Stimulated activated CD4-positive, alpha-beta T cell treated with anti-CD3 and anti-CD28 coated beads, Interleukin-4, amount 100 ng/mL, for 4 hours (primary cell): Measurements from ENCODE around the gene FAM236A.
"Not testable (repeated sequence)": the region's sequence is repeated elsewhere in the genome, so short reads cannot be mapped to it uniquely, and the experiment has no call there.

ENCODE experiments used
- DNase-seq, 2 experiments: peaks; one replicate each; pipeline ENCODE4 v3.0.0-alpha.2; 2020

Gene FAM236A

GRCh38 chrX:72937906-72938305, at the start of gene FAM236A:
TSS of gene FAM236A (plus strand) at chrX:72938206. CDS start at chrX:72938263, 57 bp downstream.
- not testable (repeated sequence) for DNase-seq

- DNase-seq: not testable (repeated sequence)
Observed at GRCh38 chrX:72889740-72890139, 48.3 kb upstream of the FAM236A start.

- not testable (repeated sequence) for DNase-seq
Observed at GRCh38 chrX:72912315-72912714, 25.7 kb upstream of the FAM236A start, which contains the start of gene FAM236C. TSS of gene FAM236C (plus strand) at chrX:72912615. CDS start at chrX:72912715, 100 bp downstream.

GRCh38 chrX:72916096-72916495, 21.9 kb upstream of the FAM236A start:
- not testable (repeated sequence) for DNase-seq

- DNase-seq: not testable (repeated sequence)
Observed at GRCh38 chrX:72932283-72932682, 5.7 kb upstream of the FAM236A start.

- DNase-seq: not testable (repeated sequence)
Observed at GRCh38 chrX:72936455-72936854, 1.6 kb upstream of the FAM236A start.

GRCh38 chrX:72936882-72937455, 1.0 kb upstream of the FAM236A start:
- not testable (repeated sequence) for DNase-seq

GRCh38 chrX:72942272-72942671, 4.3 kb downstream of the FAM236A start:
- DNase-seq: not testable (repeated sequence)

- DNase-seq: not testable (repeated sequence)
Observed at GRCh38 chrX:72943035-72943818, 5.2 kb downstream of the FAM236A start.

GRCh38 chrX:72943819-72944169, 5.8 kb downstream of the FAM236A start, which contains the start of gene DMRTC1:
TSS of gene DMRTC1 (minus strand) at chrX:72943837. CDS start at chrX:72875694, 68,143 bp downstream.
- not testable (repeated sequence) for DNase-seq

GRCh38 chrX:72959971-72960370, 22.0 kb downstream of the FAM236A start:
- not testable (repeated sequence) for DNase-seq

- DNase-seq: not testable (repeated sequence)
Observed at GRCh38 chrX:72971859-72972258, 33.9 kb downstream of the FAM236A start.

- not testable (repeated sequence) for DNase-seq
Observed at GRCh38 chrX:72974885-72975284, 36.9 kb downstream of the FAM236A start.

- DNase-seq: not testable (repeated sequence)
Observed at GRCh38 chrX:72980894-72981469, 43.0 kb downstream of the FAM236A start.
